ENCODE results near the gene SNCB.

SNCB gene

GRCh38 chr5:176654856-176655255, 24.5 kb upstream of the SNCB start:
- TF ChIP-seq RAD21 (IDR thresholded peaks at IDR 0.05; ENCODE audit: low read depth): no peak
- TF ChIP-seq TAF1 (IDR thresholded peaks at IDR 0.05; ENCODE audit: low read depth): no peak
- TF ChIP-seq USF1 (IDR thresholded peaks at IDR 0.05): no peak
- TF ChIP-seq ZBTB7A (IDR thresholded peaks at IDR 0.05; ENCODE audit: low read depth): no peak
- TF ChIP-seq FOXM1 (IDR thresholded peaks at IDR 0.05; ENCODE audit: borderline replicate concordance, low read depth): no peak
- no peak for TF ChIP-seq YY1 (IDR thresholded peaks at IDR 0.05; ENCODE audit: low read depth)
- TF ChIP-seq EGR1 (IDR thresholded peaks at IDR 0.05): no peak
- no peak for TF ChIP-seq NFIC (IDR thresholded peaks at IDR 0.05)
- TF ChIP-seq CREB1 (IDR thresholded peaks at IDR 0.05; ENCODE audit: low read depth): no peak

- no peak for TF ChIP-seq REST (IDR thresholded peaks at IDR 0.05; ENCODE audit: low read depth)
- no peak for TF ChIP-seq CEBPB (IDR thresholded peaks at IDR 0.05)
- TF ChIP-seq YY1 (IDR thresholded peaks at IDR 0.05; ENCODE audit: low read depth): no peak
- TF ChIP-seq TAF1 (IDR thresholded peaks at IDR 0.05; ENCODE audit: low read depth): no peak
- TF ChIP-seq MAX (IDR thresholded peaks at IDR 0.05): no peak
- no peak for TF ChIP-seq RAD21 (IDR thresholded peaks at IDR 0.05; ENCODE audit: low read depth)
- TF ChIP-seq TEAD4 (IDR thresholded peaks at IDR 0.05): no peak
- TF ChIP-seq NFIC (IDR thresholded peaks at IDR 0.05): no peak
Measured at GRCh38 chr5:176653401-176654385, 23.4 kb upstream of the SNCB start.

GRCh38 chr5:176652136-176652535, 21.8 kb upstream of the SNCB start:
- TF ChIP-seq RAD21 (IDR thresholded peaks at IDR 0.05; ENCODE audit: low read depth) (no peak), NFIC (IDR thresholded peaks at IDR 0.05) (no peak), REST (IDR thresholded peaks at IDR 0.05; ENCODE audit: low read depth) (no peak), ZBTB7A (IDR thresholded peaks at IDR 0.05; ENCODE audit: low read depth) (no peak), FOXM1 (IDR thresholded peaks at IDR 0.05; ENCODE audit: borderline replicate concordance, low read depth) (no peak), TAF1 (IDR thresholded peaks at IDR 0.05; ENCODE audit: low read depth) (no peak), YY1 (IDR thresholded peaks at IDR 0.05; ENCODE audit: low read depth) (no peak), TEAD4 (IDR thresholded peaks at IDR 0.05) (no peak), CREB1 (IDR thresholded peaks at IDR 0.05; ENCODE audit: low read depth) (no peak), CEBPB (IDR thresholded peaks at IDR 0.05) (no peak), TCF12 (IDR thresholded peaks at IDR 0.05; ENCODE audit: low read depth) (no peak), EP300 (IDR thresholded peaks at IDR 0.05; ENCODE audit: borderline replicate concordance) (no peak)

- TF ChIP-seq REST (IDR thresholded peaks at IDR 0.05; ENCODE audit: low read depth) (no peak), ZBTB7A (IDR thresholded peaks at IDR 0.05; ENCODE audit: low read depth) (no peak), FOXM1 (IDR thresholded peaks at IDR 0.05; ENCODE audit: borderline replicate concordance, low read depth) (no peak), NFIC (IDR thresholded peaks at IDR 0.05) (no peak), TCF12 (IDR thresholded peaks at IDR 0.05; ENCODE audit: low read depth) (no peak), EGR1 (IDR thresholded peaks at IDR 0.05) (no peak)
Measured at GRCh38 chr5:176651472-176651980, 21.2 kb upstream of the SNCB start.

GRCh38 chr5:176650354-176650884, 20.1 kb upstream of the SNCB start:
- TF ChIP-seq EGR1 (IDR thresholded peaks at IDR 0.05) (no peak), EP300 (IDR thresholded peaks at IDR 0.05; ENCODE audit: borderline replicate concordance) (no peak), REST (IDR thresholded peaks at IDR 0.05; ENCODE audit: low read depth) (no peak), TEAD4 (IDR thresholded peaks at IDR 0.05) (no peak), RAD21 (IDR thresholded peaks at IDR 0.05; ENCODE audit: low read depth) (no peak), USF1 (IDR thresholded peaks at IDR 0.05) (no peak), FOXM1 (IDR thresholded peaks at IDR 0.05; ENCODE audit: borderline replicate concordance, low read depth) (no peak), ZBTB7A (IDR thresholded peaks at IDR 0.05; ENCODE audit: low read depth) (no peak), NFIC (IDR thresholded peaks at IDR 0.05) (no peak)
